GM23338 (cell line): ENCODE measurements around the gene POLE4.

Experiments
- CREB1 ChIP-seq: fragments of 250-450 bp; sonication (Bioruptor Pico); IDR thresholded peaks from 2 replicates; pipeline ENCODE4 v1.5.0; 2020; ENCODE audit warnings: low read depth, mild to moderate bottlenecking, moderate library complexity
- EZH2 ChIP-seq: fragments of 200-600 bp; sonication (generic); IDR thresholded peaks from one replicate; pipeline ENCODE4 v1.8.0; 2017; ENCODE audit warnings: antibody characterized with exemption, mild to moderate bottlenecking, low read depth; ENCODE audit not compliant: unreplicated experiment
- EZH2phosphoT487 ChIP-seq: fragments of 200-600 bp; sonication (generic); IDR thresholded peaks from one replicate; pipeline ENCODE4 v1.8.1; 2018; ENCODE audit warnings: antibody characterized with exemption; ENCODE audit not compliant: unreplicated experiment
- JUNB ChIP-seq: IDR thresholded peaks from one replicate; pipeline ENCODE4 v1.6.1; 2016; ENCODE audit warnings: antibody characterized with exemption; ENCODE audit not compliant: unreplicated experiment
- POLR2AphosphoS5 ChIP-seq: IDR thresholded peaks from 2 replicates; pipeline ENCODE4 v1.6.1; 2016; ENCODE audit warnings: antibody characterized with exemption, low read depth
- ZNF331 ChIP-seq: fragments of 250-450 bp; sonication (Bioruptor Pico); IDR thresholded peaks from 2 replicates; pipeline ENCODE4 v1.5.0; 2020; ENCODE audit warnings: low read depth, mild to moderate bottlenecking, moderate library complexity
- TF ChIP-seq, protein P1 (sequence below), 2 experiments: fragments of 200-600 bp in 1 of 2; sonication (generic) in 1 of 2; conservative IDR thresholded peaks; 2 replicates each; pipeline versions ENCODE4 v1.5.1 to v1.6.1; 2016 to 2017; ENCODE audit warnings: antibody characterized with exemption in 2 of 2, low read depth in 2 of 2, mild to moderate bottlenecking in 2 of 2, moderate library complexity in 1 of 2
- TF ChIP-seq, protein P2 (sequence below): IDR thresholded peaks from one replicate; pipeline ENCODE4 v1.6.1; 2018; ENCODE audit warnings: antibody characterized with exemption; ENCODE audit not compliant: unreplicated experiment

DNA sequence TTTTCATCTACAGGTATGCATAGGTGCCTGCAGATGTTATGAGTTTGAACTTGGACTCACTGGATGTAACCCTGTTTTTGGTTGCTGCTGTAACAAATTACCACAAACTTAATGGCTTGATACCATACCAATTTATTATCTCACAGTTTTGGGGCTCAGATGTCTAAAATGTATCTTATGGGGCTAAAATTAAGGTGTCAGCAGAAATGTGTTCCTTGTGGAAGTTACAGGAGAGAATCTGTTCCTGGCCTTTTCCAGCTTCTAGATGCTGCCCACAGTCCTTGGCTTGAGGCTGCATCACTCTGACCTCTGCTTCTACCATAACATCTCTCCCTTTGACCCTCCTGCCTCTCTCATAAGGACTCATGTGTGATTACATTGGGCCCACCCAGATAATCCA, 47.6 kb downstream of the POLE4 start:
- TF ChIP-seq EZH2phosphoT487: no peak
- TF ChIP-seq, protein P1, sequence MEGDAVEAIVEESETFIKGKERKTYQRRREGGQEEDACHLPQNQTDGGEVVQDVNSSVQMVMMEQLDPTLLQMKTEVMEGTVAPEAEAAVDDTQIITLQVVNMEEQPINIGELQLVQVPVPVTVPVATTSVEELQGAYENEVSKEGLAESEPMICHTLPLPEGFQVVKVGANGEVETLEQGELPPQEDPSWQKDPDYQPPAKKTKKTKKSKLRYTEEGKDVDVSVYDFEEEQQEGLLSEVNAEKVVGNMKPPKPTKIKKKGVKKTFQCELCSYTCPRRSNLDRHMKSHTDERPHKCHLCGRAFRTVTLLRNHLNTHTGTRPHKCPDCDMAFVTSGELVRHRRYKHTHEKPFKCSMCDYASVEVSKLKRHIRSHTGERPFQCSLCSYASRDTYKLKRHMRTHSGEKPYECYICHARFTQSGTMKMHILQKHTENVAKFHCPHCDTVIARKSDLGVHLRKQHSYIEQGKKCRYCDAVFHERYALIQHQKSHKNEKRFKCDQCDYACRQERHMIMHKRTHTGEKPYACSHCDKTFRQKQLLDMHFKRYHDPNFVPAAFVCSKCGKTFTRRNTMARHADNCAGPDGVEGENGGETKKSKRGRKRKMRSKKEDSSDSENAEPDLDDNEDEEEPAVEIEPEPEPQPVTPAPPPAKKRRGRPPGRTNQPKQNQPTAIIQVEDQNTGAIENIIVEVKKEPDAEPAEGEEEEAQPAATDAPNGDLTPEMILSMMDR (conservative IDR thresholded peaks at IDR 0.05; ENCODE audit: low read depth in 2 of 2): no peak
- no peak for TF ChIP-seq EZH2
- TF ChIP-seq POLR2AphosphoS5: no peak
- TF ChIP-seq CREB1 (CRISPR knock-in tag): no peak
- TF ChIP-seq, protein P2, sequence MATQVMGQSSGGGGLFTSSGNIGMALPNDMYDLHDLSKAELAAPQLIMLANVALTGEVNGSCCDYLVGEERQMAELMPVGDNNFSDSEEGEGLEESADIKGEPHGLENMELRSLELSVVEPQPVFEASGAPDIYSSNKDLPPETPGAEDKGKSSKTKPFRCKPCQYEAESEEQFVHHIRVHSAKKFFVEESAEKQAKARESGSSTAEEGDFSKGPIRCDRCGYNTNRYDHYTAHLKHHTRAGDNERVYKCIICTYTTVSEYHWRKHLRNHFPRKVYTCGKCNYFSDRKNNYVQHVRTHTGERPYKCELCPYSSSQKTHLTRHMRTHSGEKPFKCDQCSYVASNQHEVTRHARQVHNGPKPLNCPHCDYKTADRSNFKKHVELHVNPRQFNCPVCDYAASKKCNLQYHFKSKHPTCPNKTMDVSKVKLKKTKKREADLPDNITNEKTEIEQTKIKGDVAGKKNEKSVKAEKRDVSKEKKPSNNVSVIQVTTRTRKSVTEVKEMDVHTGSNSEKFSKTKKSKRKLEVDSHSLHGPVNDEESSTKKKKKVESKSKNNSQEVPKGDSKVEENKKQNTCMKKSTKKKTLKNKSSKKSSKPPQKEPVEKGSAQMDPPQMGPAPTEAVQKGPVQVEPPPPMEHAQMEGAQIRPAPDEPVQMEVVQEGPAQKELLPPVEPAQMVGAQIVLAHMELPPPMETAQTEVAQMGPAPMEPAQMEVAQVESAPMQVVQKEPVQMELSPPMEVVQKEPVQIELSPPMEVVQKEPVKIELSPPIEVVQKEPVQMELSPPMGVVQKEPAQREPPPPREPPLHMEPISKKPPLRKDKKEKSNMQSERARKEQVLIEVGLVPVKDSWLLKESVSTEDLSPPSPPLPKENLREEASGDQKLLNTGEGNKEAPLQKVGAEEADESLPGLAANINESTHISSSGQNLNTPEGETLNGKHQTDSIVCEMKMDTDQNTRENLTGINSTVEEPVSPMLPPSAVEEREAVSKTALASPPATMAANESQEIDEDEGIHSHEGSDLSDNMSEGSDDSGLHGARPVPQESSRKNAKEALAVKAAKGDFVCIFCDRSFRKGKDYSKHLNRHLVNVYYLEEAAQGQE: no peak
- no peak for TF ChIP-seq JUNB
- TF ChIP-seq ZNF331 (CRISPR knock-in tag): no peak
